UCSD-AML1 (cell line): Measurements from ENCODE around the gene SLFNL1.
A peak's percentile ranks its signal among the peaks of the same experiment; 100 is the strongest.

Experiments used
- DNase-seq: peaks from one replicate; lab custom pipeline; 2025; ENCODE audit not compliant: unreplicated experiment; lab: John Stamatoyannopoulos, UW

Gene SLFNL1

GRCh38 chr1:41020654-41021053, 871 bp downstream of the SLFNL1 start:
- no peak for DNase-seq

- no peak for DNase-seq
Measured at GRCh38 chr1:41020109-41020576, 1.4 kb downstream of the SLFNL1 start.

GRCh38 chr1:41019353-41019745, 2.2 kb downstream of the SLFNL1 start:
- no peak for DNase-seq

GRCh38 chr1:41018018-41018410, 3.5 kb downstream of the SLFNL1 start:
- no peak for DNase-seq

GRCh38 chr1:41017141-41018017, 4.1 kb downstream of the SLFNL1 start:
- no peak for DNase-seq

GRCh38 chr1:41015897-41016470, 5.5 kb downstream of the SLFNL1 start:
- no peak for DNase-seq

- DNase-seq = no peak
Measured at GRCh38 chr1:41015281-41015896, 6.1 kb downstream of the SLFNL1 start.

- DNase-seq = no peak
Measured at GRCh38 chr1:41014871-41015270, 6.7 kb downstream of the SLFNL1 start.

GRCh38 chr1:41013796-41014195, 7.7 kb downstream of the SLFNL1 start:
- no peak for DNase-seq

- DNase-seq = no peak
Measured at GRCh38 chr1:41013024-41013423, 8.5 kb downstream of the SLFNL1 start.

GRCh38 chr1:41010345-41010744, 11.2 kb downstream of the SLFNL1 start:
- no peak for DNase-seq

- no peak for DNase-seq
Measured at GRCh38 chr1:41009466-41009865, 12.1 kb downstream of the SLFNL1 start.

GRCh38 chr1:41006942-41007865, 14.3 kb downstream of the SLFNL1 start:
- no peak for DNase-seq

- DNase-seq = no peak
Measured at GRCh38 chr1:41005876-41006275, 15.6 kb downstream of the SLFNL1 start.

- peak; percentile 72 for DNase-seq
Measured at GRCh38 chr1:41003640-41004220, 17.8 kb downstream of the SLFNL1 start.

- DNase-seq = no peak
Measured at GRCh38 chr1:41003127-41003639, 18.3 kb downstream of the SLFNL1 start.

GRCh38 chr1:40998668-40999067, 22.9 kb downstream of the SLFNL1 start:
- no peak for DNase-seq

- DNase-seq = no peak
Measured at GRCh38 chr1:40997096-40997495, 24.4 kb downstream of the SLFNL1 start.

- DNase-seq = no peak
Measured at GRCh38 chr1:40989066-40989465, 32.5 kb downstream of the SLFNL1 start.

- DNase-seq = no peak
Measured at GRCh38 chr1:40988280-40988679, 33.2 kb downstream of the SLFNL1 start.
